HepG2 (cell line): ENCODE results near the gene PC. TPM values are rescaled to one million over a fixed set of nuclear protein-coding genes. Genes with fewer than 3 reads are reported as not detected.

ENCODE experiments used
- FLYWCH1 ChIP-seq: sonication (generic); formaldehyde crosslinking; IDR thresholded peaks from 2 replicates; pipeline ENCODE4 v1.8.1; 2023; ENCODE audit warnings: mild to moderate bottlenecking, missing genetic modification reagents
- FOSL2 ChIP-seq: sonication (generic); formaldehyde crosslinking; IDR thresholded peaks from 2 replicates; pipeline ENCODE4 v1.4.0; 2020; ENCODE audit warnings: missing genetic modification reagents
- GATAD2A ChIP-seq: IDR thresholded peaks from 2 replicates; pipeline ENCODE4 v1.6.1; 2016
- GLMP ChIP-seq: sonication (generic); formaldehyde crosslinking; IDR thresholded peaks from 2 replicates; pipeline ENCODE4 v1.9.0; 2021; ENCODE audit warnings: missing genetic modification reagents, mild to moderate bottlenecking, borderline replicate concordance
- HES4 ChIP-seq: sonication (generic); formaldehyde crosslinking; IDR thresholded peaks from 2 replicates; pipeline ENCODE4 v1.9.0; 2021; ENCODE audit warnings: mild to moderate bottlenecking, missing genetic modification reagents, borderline replicate concordance
- KLF13 ChIP-seq: sonication (generic); formaldehyde crosslinking; IDR thresholded peaks from 2 replicates; pipeline ENCODE4 v1.4.0; 2020; ENCODE audit warnings: mild to moderate bottlenecking, missing genetic modification reagents
- MTF1 ChIP-seq: sonication (generic); formaldehyde crosslinking; IDR thresholded peaks from 2 replicates; pipeline ENCODE4 v1.5.0; 2020; ENCODE audit warnings: missing genetic modification reagents
- RXRB ChIP-seq: IDR thresholded peaks from 2 replicates; pipeline ENCODE4 v1.6.1; 2016; ENCODE audit warnings: borderline replicate concordance, missing genetic modification reagents, missing compliant biosample characterization
- SALL1 ChIP-seq: sonication (generic); formaldehyde crosslinking; IDR thresholded peaks from 2 replicates; pipeline ENCODE4 v1.8.0; 2022; ENCODE audit warnings: mild to moderate bottlenecking, missing genetic modification reagents
- SALL2 ChIP-seq: sonication (generic); formaldehyde crosslinking; IDR thresholded peaks from 2 replicates; pipeline ENCODE4 v1.8.1; 2023; ENCODE audit warnings: mild to moderate bottlenecking, missing genetic modification reagents, inconsistent platforms
- ZBTB25 ChIP-seq: IDR thresholded peaks from 2 replicates; pipeline ENCODE4 v1.6.1; 2018; ENCODE audit warnings: missing genetic modification reagents
- ZNF274 ChIP-seq: sonication (generic); formaldehyde crosslinking; IDR thresholded peaks from 2 replicates; pipeline ENCODE4 v1.5.1; 2020; ENCODE audit warnings: mild to moderate bottlenecking, missing genetic modification reagents
- ZNF460 ChIP-seq: sonication (generic); formaldehyde crosslinking; IDR thresholded peaks from 2 replicates; pipeline ENCODE4 v1.5.1; 2020; ENCODE audit warnings: missing genetic modification reagents, mild to moderate bottlenecking, borderline replicate concordance
- polyA plus RNA-seq, 8 experiments: library from polyadenylated mRNA; depleted of rRNA in 3 of 8; stranded (reverse) in 7 of 8; unstranded in 1 of 8; fragments of >200 nt; fragmentation: Illumina TruSeq in 4 of 8; extraction: Trizol in 4 of 8; gene quantifications; 2 replicates each; pipeline versions ENCODE4 v1.2.1 to v1.2.3, GENCODE V29; 2011 to 2016; ENCODE audit warnings: low read depth in 4 of 8, missing spikeins in 1 of 8, mixed read lengths in 1 of 8; ENCODE audit not compliant: insufficient read depth in 1 of 8
- total RNA-seq, 5 experiments: library from RNA; depleted of rRNA; stranded (reverse); fragments of >200 nt; fragmentation: Illumina TruSeq; extraction: Trizol; gene quantifications; 2 replicates each; pipeline ENCODE4 v1.2.3, GENCODE V29; 2016; ENCODE audit warnings: low read depth in 1 of 5
- TF ChIP-seq, protein P1 (sequence below): sonication (generic); formaldehyde crosslinking; IDR thresholded peaks from 2 replicates; pipeline ENCODE4 v1.5.0; 2020; ENCODE audit warnings: mild to moderate bottlenecking, missing genetic modification reagents, borderline replicate concordance
- TF ChIP-seq, protein P2 (sequence below): sonication (generic); formaldehyde crosslinking; IDR thresholded peaks from 2 replicates; pipeline ENCODE4 v1.4.0; 2020; ENCODE audit warnings: missing genetic modification reagents
- TF ChIP-seq, protein P3 (sequence below): sonication (generic); formaldehyde crosslinking; IDR thresholded peaks from 2 replicates; pipeline ENCODE4 v1.5.0; 2020; ENCODE audit warnings: mild to moderate bottlenecking, missing genetic modification reagents, moderate library complexity

PC gene
- total and polyA plus RNA-seq, 2 of the 13 experiments (the other 11 are each of a cell fraction or from before 2014, with no cell fraction given): 29.0 to 39.0 TPM

DNA sequence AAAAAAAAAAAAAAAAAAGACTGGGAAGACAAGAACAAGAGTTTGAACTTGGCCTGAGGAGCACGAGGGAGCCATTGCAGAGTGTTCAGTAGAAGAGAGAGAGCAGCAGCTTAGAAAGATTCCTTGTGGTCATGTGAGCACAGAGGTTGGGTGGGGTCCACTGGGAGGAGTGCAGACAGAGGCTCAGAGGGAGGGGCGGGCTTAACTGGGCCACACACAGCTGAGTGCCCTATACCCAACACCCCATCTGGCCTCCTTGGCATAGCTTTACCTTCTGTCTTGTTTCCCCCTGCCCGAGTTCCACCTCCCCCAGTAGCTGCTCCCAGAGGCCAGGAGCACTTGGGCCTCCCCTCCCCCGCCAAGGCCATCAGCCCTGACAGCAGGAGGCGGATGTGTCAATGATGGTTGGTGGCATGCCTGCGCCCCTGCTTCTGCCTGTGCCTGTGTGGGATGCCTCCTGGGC, 29.0 kb upstream of the PC start (continued):
- TF ChIP-seq, protein P1, sequence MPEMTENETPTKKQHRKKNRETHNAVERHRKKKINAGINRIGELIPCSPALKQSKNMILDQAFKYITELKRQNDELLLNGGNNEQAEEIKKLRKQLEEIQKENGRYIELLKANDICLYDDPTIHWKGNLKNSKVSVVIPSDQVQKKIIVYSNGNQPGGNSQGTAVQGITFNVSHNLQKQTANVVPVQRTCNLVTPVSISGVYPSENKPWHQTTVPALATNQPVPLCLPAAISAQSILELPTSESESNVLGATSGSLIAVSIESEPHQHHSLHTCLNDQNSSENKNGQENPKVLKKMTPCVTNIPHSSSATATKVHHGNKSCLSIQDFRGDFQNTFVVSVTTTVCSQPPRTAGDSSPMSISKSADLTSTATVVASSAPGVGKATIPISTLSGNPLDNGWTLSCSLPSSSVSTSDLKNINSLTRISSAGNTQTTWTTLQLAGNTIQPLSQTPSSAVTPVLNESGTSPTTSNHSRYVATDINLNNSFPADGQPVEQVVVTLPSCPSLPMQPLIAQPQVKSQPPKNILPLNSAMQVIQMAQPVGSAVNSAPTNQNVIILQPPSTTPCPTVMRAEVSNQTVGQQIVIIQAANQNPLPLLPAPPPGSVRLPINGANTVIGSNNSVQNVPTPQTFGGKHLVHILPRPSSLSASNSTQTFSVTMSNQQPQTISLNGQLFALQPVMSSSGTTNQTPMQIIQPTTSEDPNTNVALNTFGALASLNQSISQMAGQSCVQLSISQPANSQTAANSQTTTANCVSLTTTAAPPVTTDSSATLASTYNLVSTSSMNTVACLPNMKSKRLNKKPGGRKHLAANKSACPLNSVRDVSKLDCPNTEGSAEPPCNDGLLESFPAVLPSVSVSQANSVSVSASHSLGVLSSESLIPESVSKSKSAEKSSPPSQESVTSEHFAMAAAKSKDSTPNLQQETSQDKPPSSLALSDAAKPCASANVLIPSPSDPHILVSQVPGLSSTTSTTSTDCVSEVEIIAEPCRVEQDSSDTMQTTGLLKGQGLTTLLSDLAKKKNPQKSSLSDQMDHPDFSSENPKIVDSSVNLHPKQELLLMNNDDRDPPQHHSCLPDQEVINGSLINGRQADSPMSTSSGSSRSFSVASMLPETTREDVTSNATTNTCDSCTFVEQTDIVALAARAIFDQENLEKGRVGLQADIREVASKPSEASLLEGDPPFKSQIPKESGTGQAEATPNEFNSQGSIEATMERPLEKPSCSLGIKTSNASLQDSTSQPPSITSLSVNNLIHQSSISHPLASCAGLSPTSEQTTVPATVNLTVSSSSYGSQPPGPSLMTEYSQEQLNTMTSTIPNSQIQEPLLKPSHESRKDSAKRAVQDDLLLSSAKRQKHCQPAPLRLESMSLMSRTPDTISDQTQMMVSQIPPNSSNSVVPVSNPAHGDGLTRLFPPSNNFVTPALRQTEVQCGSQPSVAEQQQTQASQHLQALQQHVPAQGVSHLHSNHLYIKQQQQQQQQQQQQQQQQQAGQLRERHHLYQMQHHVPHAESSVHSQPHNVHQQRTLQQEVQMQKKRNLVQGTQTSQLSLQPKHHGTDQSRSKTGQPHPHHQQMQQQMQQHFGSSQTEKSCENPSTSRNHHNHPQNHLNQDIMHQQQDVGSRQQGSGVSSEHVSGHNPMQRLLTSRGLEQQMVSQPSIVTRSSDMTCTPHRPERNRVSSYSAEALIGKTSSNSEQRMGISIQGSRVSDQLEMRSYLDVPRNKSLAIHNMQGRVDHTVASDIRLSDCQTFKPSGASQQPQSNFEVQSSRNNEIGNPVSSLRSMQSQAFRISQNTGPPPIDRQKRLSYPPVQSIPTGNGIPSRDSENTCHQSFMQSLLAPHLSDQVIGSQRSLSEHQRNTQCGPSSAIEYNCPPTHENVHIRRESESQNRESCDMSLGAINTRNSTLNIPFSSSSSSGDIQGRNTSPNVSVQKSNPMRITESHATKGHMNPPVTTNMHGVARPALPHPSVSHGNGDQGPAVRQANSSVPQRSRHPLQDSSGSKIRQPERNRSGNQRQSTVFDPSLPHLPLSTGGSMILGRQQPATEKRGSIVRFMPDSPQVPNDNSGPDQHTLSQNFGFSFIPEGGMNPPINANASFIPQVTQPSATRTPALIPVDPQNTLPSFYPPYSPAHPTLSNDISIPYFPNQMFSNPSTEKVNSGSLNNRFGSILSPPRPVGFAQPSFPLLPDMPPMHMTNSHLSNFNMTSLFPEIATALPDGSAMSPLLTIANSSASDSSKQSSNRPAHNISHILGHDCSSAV: no peak
- TF ChIP-seq HES4 (no peak), RXRB (CRISPR knock-in tag) (no peak), GLMP (CRISPR knock-in tag) (no peak), KLF13 (CRISPR knock-in tag) (no peak), MTF1 (CRISPR knock-in tag) (no peak), ZBTB25 (CRISPR knock-in tag) (no peak), SALL2 (CRISPR knock-in tag) (no peak), ZNF460 (CRISPR knock-in tag) (no peak), FLYWCH1 (CRISPR knock-in tag) (no peak), GATAD2A (0 out of 2 replicates have a peak, but pooled peaks have one; percentile 14), ZNF274 (CRISPR knock-in tag) (no peak), SALL1 (CRISPR knock-in tag) (peak; percentile 29; the same call in 1 of the 2 replicates), FOSL2 (CRISPR knock-in tag) (0 out of 2 replicates have a peak, but pooled peaks have one; percentile 23)
- TF ChIP-seq, protein P2, sequence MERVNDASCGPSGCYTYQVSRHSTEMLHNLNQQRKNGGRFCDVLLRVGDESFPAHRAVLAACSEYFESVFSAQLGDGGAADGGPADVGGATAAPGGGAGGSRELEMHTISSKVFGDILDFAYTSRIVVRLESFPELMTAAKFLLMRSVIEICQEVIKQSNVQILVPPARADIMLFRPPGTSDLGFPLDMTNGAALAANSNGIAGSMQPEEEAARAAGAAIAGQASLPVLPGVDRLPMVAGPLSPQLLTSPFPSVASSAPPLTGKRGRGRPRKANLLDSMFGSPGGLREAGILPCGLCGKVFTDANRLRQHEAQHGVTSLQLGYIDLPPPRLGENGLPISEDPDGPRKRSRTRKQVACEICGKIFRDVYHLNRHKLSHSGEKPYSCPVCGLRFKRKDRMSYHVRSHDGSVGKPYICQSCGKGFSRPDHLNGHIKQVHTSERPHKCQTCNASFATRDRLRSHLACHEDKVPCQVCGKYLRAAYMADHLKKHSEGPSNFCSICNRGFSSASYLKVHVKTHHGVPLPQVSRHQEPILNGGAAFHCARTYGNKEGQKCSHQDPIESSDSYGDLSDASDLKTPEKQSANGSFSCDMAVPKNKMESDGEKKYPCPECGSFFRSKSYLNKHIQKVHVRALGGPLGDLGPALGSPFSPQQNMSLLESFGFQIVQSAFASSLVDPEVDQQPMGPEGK (CRISPR knock-in tag): 0 out of 2 replicates have a peak, but pooled peaks have one; percentile 22
- TF ChIP-seq, protein P3, sequence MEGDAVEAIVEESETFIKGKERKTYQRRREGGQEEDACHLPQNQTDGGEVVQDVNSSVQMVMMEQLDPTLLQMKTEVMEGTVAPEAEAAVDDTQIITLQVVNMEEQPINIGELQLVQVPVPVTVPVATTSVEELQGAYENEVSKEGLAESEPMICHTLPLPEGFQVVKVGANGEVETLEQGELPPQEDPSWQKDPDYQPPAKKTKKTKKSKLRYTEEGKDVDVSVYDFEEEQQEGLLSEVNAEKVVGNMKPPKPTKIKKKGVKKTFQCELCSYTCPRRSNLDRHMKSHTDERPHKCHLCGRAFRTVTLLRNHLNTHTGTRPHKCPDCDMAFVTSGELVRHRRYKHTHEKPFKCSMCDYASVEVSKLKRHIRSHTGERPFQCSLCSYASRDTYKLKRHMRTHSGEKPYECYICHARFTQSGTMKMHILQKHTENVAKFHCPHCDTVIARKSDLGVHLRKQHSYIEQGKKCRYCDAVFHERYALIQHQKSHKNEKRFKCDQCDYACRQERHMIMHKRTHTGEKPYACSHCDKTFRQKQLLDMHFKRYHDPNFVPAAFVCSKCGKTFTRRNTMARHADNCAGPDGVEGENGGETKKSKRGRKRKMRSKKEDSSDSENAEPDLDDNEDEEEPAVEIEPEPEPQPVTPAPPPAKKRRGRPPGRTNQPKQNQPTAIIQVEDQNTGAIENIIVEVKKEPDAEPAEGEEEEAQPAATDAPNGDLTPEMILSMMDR (CRISPR knock-in tag): peak; percentile 44
